Melanocyte of skin (primary cell): ENCODE results near the gene SDF2. TPM values are rescaled to one million over a fixed set of nuclear protein-coding genes. Genes with fewer than 3 reads are reported as not detected.

Experiments
- total RNA-seq, 2 donors: library from RNA; depleted of rRNA; stranded (reverse); fragments of >200 nt; gene quantifications; 2 replicates each; pipeline ENCODE4 v1.2.3, GENCODE V29; 2012

SDF2 gene
- total RNA-seq = 10 to 100 TPM; 38.5 to 40.6 TPM

GRCh38 chr17:28661635-28662526 lies at the start of gene SDF2, which contains the start of gene SUPT6H:
Gene SDF2 (minus strand): TSS chr17:28661906. CDS start chr17:28661876, 30 bp downstream.
Gene SUPT6H (plus strand): TSS chr17:28662205. CDS start chr17:28673402, 11,197 bp downstream.

GRCh38 chr17:28644787-28645575 lies 16.7 kb downstream of the SDF2 start, which contains the start of gene BLTP2:
Gene BLTP2 (minus strand): TSS chr17:28645158. CDS start chr17:28645056, 102 bp downstream.

GRCh38 chr17:28613931-28614381 lies 47.8 kb downstream of the SDF2 start, which contains the start of gene RSKR:
Gene RSKR (minus strand): TSS chr17:28614185. CDS start chr17:28614161, 24 bp downstream.

GRCh38 chr17:28598799-28599310 lies 62.9 kb downstream of the SDF2 start, which contains the start of gene SPAG5:
Gene SPAG5 (minus strand): TSS chr17:28599025. CDS start chr17:28598946, 79 bp downstream.

Other genes starting within 250 kb of the SDF2 start
- gene SLC13A2, start 188.3 kb downstream of the SDF2 start, total RNA-seq = not detected
- gene FOXN1, start 155.6 kb downstream of the SDF2 start, total RNA-seq = not detected
- gene UNC119, start 109.3 kb downstream of the SDF2 start, total RNA-seq = 10 to 100 TPM; 19.3 to 24.0 TPM
- 10 to 100 TPM; 43.7 to 48.3 TPM for gene PIGS, start 90.4 kb downstream of the SDF2 start, total RNA-seq
- gene ALDOC, start 85.0 kb downstream of the SDF2 start, total RNA-seq = 10 to 100 TPM; 16.2 to 19.3 TPM
- 10 to 100 TPM; 32.0 to 72.9 TPM for gene SPAG5, start 62.9 kb downstream of the SDF2 start, total RNA-seq
- gene RSKR, start 47.7 kb downstream of the SDF2 start, total RNA-seq = 1 to 10 TPM; 6.7 to 7.6 TPM
- 100 to 1,000 TPM; 116 to 132 TPM for gene BLTP2, start 16.7 kb downstream of the SDF2 start, total RNA-seq
- gene SUPT6H, start 299 bp upstream of the SDF2 start, total RNA-seq = 10 to 100 TPM; 43.6 to 45.1 TPM
- 1 to 10 TPM in 1 of 2 donors, under 1 TPM in 1; 0.69 to 1.3 TPM for gene PROCA1, start 50.0 kb upstream of the SDF2 start, total RNA-seq
- gene RAB34, start 56.0 kb upstream of the SDF2 start, total RNA-seq = 100 to 1,000 TPM in 1 of 2 donors, 10 to 100 TPM in 1; 83.6 to 111 TPM
- 100 to 1,000 TPM; 276 to 521 TPM for gene RPL23A, start 58.1 kb upstream of the SDF2 start, total RNA-seq
- gene TLCD1, start 64.3 kb upstream of the SDF2 start, total RNA-seq = 1 to 10 TPM; 4.3 to 5.2 TPM
- gene NEK8, start 66.9 kb upstream of the SDF2 start, total RNA-seq = 1 to 10 TPM; 1.4 to 2.3 TPM
- 10 to 100 TPM; 43.4 to 69.3 TPM for gene TRAF4, start 82.1 kb upstream of the SDF2 start, total RNA-seq
- 10 to 100 TPM; 13.7 to 20.0 TPM for gene FAM222B, start 180.9 kb upstream of the SDF2 start, total RNA-seq
- gene ERAL1, start 193.1 kb upstream of the SDF2 start, total RNA-seq = 10 to 100 TPM; 56.3 to 57.8 TPM
- 10 to 100 TPM; 39.3 to 44.0 TPM for gene FLOT2, start 235.8 kb upstream of the SDF2 start, total RNA-seq
- 10 to 100 TPM; 12.0 to 13.1 TPM for gene DHRS13, start 241.2 kb upstream of the SDF2 start, total RNA-seq